ENCODE data around the gene SAMD11.
"Not testable (repeated sequence)": the region's sequence is repeated elsewhere in the genome, so short reads cannot be mapped to it uniquely, and the experiment has no call there.

The SAMD11 gene

GRCh38 chr1:946811-947210, 23.1 kb downstream of the SAMD11 start:
- not testable (repeated sequence) for H3K27ac ChIP-seq (ENCODE audit: low read depth, low read length); H3K4me1 ChIP-seq (ENCODE audit: control insufficient read depth in 1 of 2, insufficient read depth in 2 of 2, low read length in 2 of 2); H3K27me3 ChIP-seq (ENCODE audit: control insufficient read depth in 1 of 2, insufficient read depth in 2 of 2, low read length in 2 of 2); H3K4me3 ChIP-seq (ENCODE audit: low read depth in 1 of 2, low read length in 2 of 2); H3K9ac ChIP-seq (ENCODE audit: low read depth in 1 of 2, low read length in 2 of 2); H3K9me3 ChIP-seq (ENCODE audit: control insufficient read depth in 1 of 2, low read length in 2 of 2)
- H3K36me3 ChIP-seq (ENCODE audit: control insufficient read depth in 1 of 2, insufficient read depth in 2 of 2, low read length in 2 of 2), result peaks cover 50 to 56% of the 10 kb centered on the region in 2 donors

- H3K9ac ChIP-seq (ENCODE audit: low read depth in 1 of 2, low read length in 2 of 2), result no peak overlapping the region
- peaks cover 57 to 67% of the 10 kb centered on the region in 2 donors for H3K36me3 ChIP-seq (ENCODE audit: control insufficient read depth in 1 of 2, insufficient read depth in 2 of 2, low read length in 2 of 2)
- no peaks in the 10 kb centered on the region for H3K9me3 ChIP-seq (ENCODE audit: control insufficient read depth in 1 of 2, low read length in 2 of 2)
- no peak overlapping the region for H3K4me3 ChIP-seq (ENCODE audit: low read depth in 1 of 2, low read length in 2 of 2)
- peaks cover 0 to under 1% of the 10 kb centered on the region in 2 donors for H3K4me1 ChIP-seq (ENCODE audit: control insufficient read depth in 1 of 2, insufficient read depth in 2 of 2, low read length in 2 of 2)
- H3K27ac ChIP-seq (ENCODE audit: low read depth, low read length), result no peak overlapping the region
- peaks cover 2 to 3% of the 10 kb centered on the region in 2 donors for H3K27me3 ChIP-seq (ENCODE audit: control insufficient read depth in 1 of 2, insufficient read depth in 2 of 2, low read length in 2 of 2)
Measured at GRCh38 chr1:947958-948357, 24.2 kb downstream of the SAMD11 start.

GRCh38 chr1:950268-950667, 26.5 kb downstream of the SAMD11 start:
- H3K27ac ChIP-seq (ENCODE audit: low read depth, low read length), result no peak overlapping the region
- no peak overlapping the region for H3K4me3 ChIP-seq (ENCODE audit: low read depth in 1 of 2, low read length in 2 of 2)
- no peak overlapping the region for H3K9ac ChIP-seq (ENCODE audit: low read depth in 1 of 2, low read length in 2 of 2)
- H3K27me3 ChIP-seq (ENCODE audit: control insufficient read depth in 1 of 2, insufficient read depth in 2 of 2, low read length in 2 of 2), result no peaks in the 10 kb centered on the region
- no peaks in the 10 kb centered on the region for H3K9me3 ChIP-seq (ENCODE audit: control insufficient read depth in 1 of 2, low read length in 2 of 2)
- H3K36me3 ChIP-seq (ENCODE audit: control insufficient read depth in 1 of 2, insufficient read depth in 2 of 2, low read length in 2 of 2), result peaks cover 62 to 89% of the 10 kb centered on the region in 2 donors
- no peaks in the 10 kb centered on the region for H3K4me1 ChIP-seq (ENCODE audit: control insufficient read depth in 1 of 2, insufficient read depth in 2 of 2, low read length in 2 of 2)

- Histone ChIP-seq H3K27me3 (ENCODE audit: control insufficient read depth in 1 of 2, insufficient read depth in 2 of 2, low read length in 2 of 2) (no peaks in the 10 kb centered on the region), H3K9me3 (ENCODE audit: control insufficient read depth in 1 of 2, low read length in 2 of 2) (no peaks in the 10 kb centered on the region), H3K4me1 (ENCODE audit: control insufficient read depth in 1 of 2, insufficient read depth in 2 of 2, low read length in 2 of 2) (no peaks in the 10 kb centered on the region), H3K9ac (ENCODE audit: low read depth in 1 of 2, low read length in 2 of 2) (no peak overlapping the region), H3K27ac (ENCODE audit: low read depth, low read length) (no peak overlapping the region), H3K4me3 (ENCODE audit: low read depth in 1 of 2, low read length in 2 of 2) (no peak overlapping the region), H3K36me3 (ENCODE audit: control insufficient read depth in 1 of 2, insufficient read depth in 2 of 2, low read length in 2 of 2) (peaks cover 62 to 87% of the 10 kb centered on the region in 2 donors)
Measured at GRCh38 chr1:950881-951280, 27.2 kb downstream of the SAMD11 start.

- H3K4me1 ChIP-seq (ENCODE audit: control insufficient read depth in 1 of 2, insufficient read depth in 2 of 2, low read length in 2 of 2), result no peaks in the 10 kb centered on the region
- no peaks in the 10 kb centered on the region for H3K27me3 ChIP-seq (ENCODE audit: control insufficient read depth in 1 of 2, insufficient read depth in 2 of 2, low read length in 2 of 2)
- no peak overlapping the region for H3K27ac ChIP-seq (ENCODE audit: low read depth, low read length)
- H3K9me3 ChIP-seq (ENCODE audit: control insufficient read depth in 1 of 2, low read length in 2 of 2), result no peaks in the 10 kb centered on the region
- peaks cover 61 to 89% of the 10 kb centered on the region in 2 donors for H3K36me3 ChIP-seq (ENCODE audit: control insufficient read depth in 1 of 2, insufficient read depth in 2 of 2, low read length in 2 of 2)
- no peak overlapping the region for H3K4me3 ChIP-seq (ENCODE audit: low read depth in 1 of 2, low read length in 2 of 2)
- no peak overlapping the region for H3K9ac ChIP-seq (ENCODE audit: low read depth in 1 of 2, low read length in 2 of 2)
Measured at GRCh38 chr1:951364-951763, 27.6 kb downstream of the SAMD11 start.

GRCh38 chr1:952201-952600, 28.5 kb downstream of the SAMD11 start:
- Histone ChIP-seq H3K4me3 (ENCODE audit: low read depth in 1 of 2, low read length in 2 of 2) (no peak overlapping the region), H3K9ac (ENCODE audit: low read depth in 1 of 2, low read length in 2 of 2) (no peak overlapping the region), H3K9me3 (ENCODE audit: control insufficient read depth in 1 of 2, low read length in 2 of 2) (no peaks in the 10 kb centered on the region), H3K36me3 (ENCODE audit: control insufficient read depth in 1 of 2, insufficient read depth in 2 of 2, low read length in 2 of 2) (peaks cover 60 to 92% of the 10 kb centered on the region in 2 donors), H3K27ac (ENCODE audit: low read depth, low read length) (no peak overlapping the region), H3K27me3 (ENCODE audit: control insufficient read depth in 1 of 2, insufficient read depth in 2 of 2, low read length in 2 of 2) (no peaks in the 10 kb centered on the region), H3K4me1 (ENCODE audit: control insufficient read depth in 1 of 2, insufficient read depth in 2 of 2, low read length in 2 of 2) (peaks cover under 1 to 1% of the 10 kb centered on the region in 2 donors)

GRCh38 chr1:952603-953002, 28.9 kb downstream of the SAMD11 start:
- Histone ChIP-seq H3K9me3 (ENCODE audit: control insufficient read depth in 1 of 2, low read length in 2 of 2) (no peaks in the 10 kb centered on the region), H3K27ac (ENCODE audit: low read depth, low read length) (no peak overlapping the region), H3K4me1 (ENCODE audit: control insufficient read depth in 1 of 2, insufficient read depth in 2 of 2, low read length in 2 of 2) (peaks cover 4 to 5% of the 10 kb centered on the region in 2 donors), H3K36me3 (ENCODE audit: control insufficient read depth in 1 of 2, insufficient read depth in 2 of 2, low read length in 2 of 2) (peaks cover 58 to 89% of the 10 kb centered on the region in 2 donors), H3K9ac (ENCODE audit: low read depth in 1 of 2, low read length in 2 of 2) (no peak overlapping the region), H3K27me3 (ENCODE audit: control insufficient read depth in 1 of 2, insufficient read depth in 2 of 2, low read length in 2 of 2) (no peaks in the 10 kb centered on the region), H3K4me3 (ENCODE audit: low read depth in 1 of 2, low read length in 2 of 2) (no peak overlapping the region)

- Histone ChIP-seq H3K27ac (ENCODE audit: low read depth, low read length) (no peak overlapping the region), H3K36me3 (ENCODE audit: control insufficient read depth in 1 of 2, insufficient read depth in 2 of 2, low read length in 2 of 2) (peaks cover 52 to 79% of the 10 kb centered on the region in 2 donors), H3K4me3 (ENCODE audit: low read depth in 1 of 2, low read length in 2 of 2) (no peak overlapping the region), H3K4me1 (ENCODE audit: control insufficient read depth in 1 of 2, insufficient read depth in 2 of 2, low read length in 2 of 2) (peaks cover 9 to 17% of the 10 kb centered on the region in 2 donors), H3K9me3 (ENCODE audit: control insufficient read depth in 1 of 2, low read length in 2 of 2) (no peaks in the 10 kb centered on the region), H3K27me3 (ENCODE audit: control insufficient read depth in 1 of 2, insufficient read depth in 2 of 2, low read length in 2 of 2) (no peaks in the 10 kb centered on the region), H3K9ac (ENCODE audit: low read depth in 1 of 2, low read length in 2 of 2) (no peak overlapping the region)
Measured at GRCh38 chr1:953524-954320, 30.0 kb downstream of the SAMD11 start.

GRCh38 chr1:954927-955326, 31.2 kb downstream of the SAMD11 start:
- Histone ChIP-seq H3K4me3 (ENCODE audit: low read depth in 1 of 2, low read length in 2 of 2) (no peak overlapping the region), H3K9me3 (ENCODE audit: control insufficient read depth in 1 of 2, low read length in 2 of 2) (no peaks in the 10 kb centered on the region), H3K27ac (ENCODE audit: low read depth, low read length) (no peak overlapping the region), H3K27me3 (ENCODE audit: control insufficient read depth in 1 of 2, insufficient read depth in 2 of 2, low read length in 2 of 2) (no peaks in the 10 kb centered on the region), H3K36me3 (ENCODE audit: control insufficient read depth in 1 of 2, insufficient read depth in 2 of 2, low read length in 2 of 2) (peaks cover 41 to 66% of the 10 kb centered on the region in 2 donors), H3K4me1 (ENCODE audit: control insufficient read depth in 1 of 2, insufficient read depth in 2 of 2, low read length in 2 of 2) (peaks cover 9 to 17% of the 10 kb centered on the region in 2 donors), H3K9ac (ENCODE audit: low read depth in 1 of 2, low read length in 2 of 2) (no peak overlapping the region)

- Histone ChIP-seq H3K9me3 (ENCODE audit: control insufficient read depth in 1 of 2, low read length in 2 of 2) (no peaks in the 10 kb centered on the region), H3K27me3 (ENCODE audit: control insufficient read depth in 1 of 2, insufficient read depth in 2 of 2, low read length in 2 of 2) (no peaks in the 10 kb centered on the region), H3K9ac (ENCODE audit: low read depth in 1 of 2, low read length in 2 of 2) (no peak overlapping the region), H3K4me3 (ENCODE audit: low read depth in 1 of 2, low read length in 2 of 2) (no peak overlapping the region), H3K4me1 (ENCODE audit: control insufficient read depth in 1 of 2, insufficient read depth in 2 of 2, low read length in 2 of 2) (peaks cover 9 to 17% of the 10 kb centered on the region in 2 donors), H3K36me3 (ENCODE audit: control insufficient read depth in 1 of 2, insufficient read depth in 2 of 2, low read length in 2 of 2) (peaks cover 36 to 61% of the 10 kb centered on the region in 2 donors), H3K27ac (ENCODE audit: low read depth, low read length) (no peak overlapping the region)
Measured at GRCh38 chr1:955474-955873, 31.8 kb downstream of the SAMD11 start.
